ENCODE results near the gene MRGPRG.

MRGPRG gene

GRCh38 chr11:3228445-3228829 is 9.8 kb upstream of the MRGPRG start:
- DNase-seq (ENCODE audit: low read depth), result no peak
- TF ChIP-seq CTCF (IDR thresholded peaks at IDR 0.05; ENCODE audit: insufficient read depth, low read depth, low read length, missing control alignments), result no peak
- H3K4me3 ChIP-seq (ENCODE audit: low read length), result no peak overlapping the region

GRCh38 chr11:3227568-3228444 is 9.2 kb upstream of the MRGPRG start:
- no peak for TF ChIP-seq CTCF (IDR thresholded peaks at IDR 0.05; ENCODE audit: insufficient read depth, low read depth, low read length, missing control alignments)
- H3K4me3 ChIP-seq (ENCODE audit: low read length), result no peak overlapping the region
- DNase-seq (ENCODE audit: low read depth), result no peak

- no peak overlapping the region for H3K4me3 ChIP-seq (ENCODE audit: low read length)
- DNase-seq (ENCODE audit: low read depth), result no peak
- no peak for TF ChIP-seq CTCF (IDR thresholded peaks at IDR 0.05; ENCODE audit: insufficient read depth, low read depth, low read length, missing control alignments)
Measured at GRCh38 chr11:3226846-3227567, 8.4 kb upstream of the MRGPRG start.

GRCh38 chr11:3225826-3226750 is 7.5 kb upstream of the MRGPRG start:
- TF ChIP-seq CTCF (IDR thresholded peaks at IDR 0.05; ENCODE audit: insufficient read depth, low read depth, low read length, missing control alignments), result no peak
- DNase-seq (ENCODE audit: low read depth), result no peak
- H3K4me3 ChIP-seq (ENCODE audit: low read length), result no peak overlapping the region

- no peak overlapping the region for H3K4me3 ChIP-seq (ENCODE audit: low read length)
- TF ChIP-seq CTCF (IDR thresholded peaks at IDR 0.05; ENCODE audit: insufficient read depth, low read depth, low read length, missing control alignments), result no peak
- DNase-seq (ENCODE audit: low read depth), result no peak
Measured at GRCh38 chr11:3225159-3225758, 6.6 kb upstream of the MRGPRG start.

- H3K4me3 ChIP-seq (ENCODE audit: low read length), result no peak overlapping the region
- DNase-seq (ENCODE audit: low read depth), result no peak
- TF ChIP-seq CTCF (IDR thresholded peaks at IDR 0.05; ENCODE audit: insufficient read depth, low read depth, low read length, missing control alignments), result no peak
Measured at GRCh38 chr11:3224401-3225057, 5.9 kb upstream of the MRGPRG start.

All from epithelial cell of esophagus (primary cell).